Common myeloid progenitor, CD34-positive (primary cell): Measurements from ENCODE around the gene GRIK4.

Source experiments
- CTCF ChIA-PET: fragments of 350-600 bp; sonication (Branson Sonifier 250); formaldehyde crosslinking; loops from one replicate; lab custom pipeline; 2021; ENCODE audit warnings: antibody characterized with exemption; lab: Charles Lee
- POLR2A ChIA-PET: fragments of 350-600 bp; sonication (Branson Sonifier 250); formaldehyde crosslinking; loops from one replicate; lab custom pipeline; 2021; ENCODE audit warnings: antibody characterized with exemption; lab: Charles Lee
- DNase-seq, 3 donors: peaks; one replicate each; pipeline versions ENCODE4 v3.0.0 to v3.0.0-alpha.2; 2013
- H3K27ac ChIP-seq, 2 experiments: 1 replicate in 1 of 2; 2 replicates in 1 of 2; pipeline ENCODE4 v1.7.0; 2013; ENCODE audit warnings: inconsistent platforms in 2 of 2, low read length in 2 of 2, mild to moderate bottlenecking in 2 of 2, low read depth in 1 of 2, moderate library complexity in 1 of 2; ENCODE audit not compliant: severe bottlenecking in 2 of 2, insufficient read depth in 1 of 2, poor library complexity in 1 of 2
- H3K27me3 ChIP-seq, 5 experiments: replicated peaks in 2 of 5; 1 replicate in 3 of 5; 2 replicates in 2 of 5; pipeline versions ENCODE4 v1.6.1 to v1.7.0; 2013; ENCODE audit warnings: low read length in 4 of 5, mild to moderate bottlenecking in 2 of 5, moderate library complexity in 2 of 5, inconsistent platforms in 1 of 5; ENCODE audit not compliant: insufficient read depth in 5 of 5, control insufficient read depth in 4 of 5
- H3K36me3 ChIP-seq, 4 experiments: 1 replicate in 2 of 4; 2 replicates in 2 of 4; pipeline versions ENCODE4 v1.6.1 to v1.7.0; 2013; ENCODE audit warnings: low read length in 3 of 4, control low read depth in 1 of 4, mild to moderate bottlenecking in 1 of 4; ENCODE audit not compliant: control insufficient read depth in 4 of 4, insufficient read depth in 4 of 4
- H3K4me1 ChIP-seq, 4 experiments: 1 replicate in 3 of 4; 2 replicates in 1 of 4; pipeline versions ENCODE4 v1.6.1 to v1.7.1; 2013; ENCODE audit warnings: low read length in 3 of 4, mild to moderate bottlenecking in 3 of 4, control low read depth in 1 of 4, inconsistent platforms in 1 of 4, moderate library complexity in 1 of 4; ENCODE audit not compliant: control insufficient read depth in 4 of 4, insufficient read depth in 4 of 4; ENCODE audit errors: control extremely low read depth in 1 of 4
- H3K4me3 ChIP-seq, 7 experiments: 1 replicate in 4 of 7; 2 replicates in 3 of 7; pipeline versions ENCODE4 v1.5.1 to v1.7.0; 2013; ENCODE audit warnings: mild to moderate bottlenecking in 7 of 7, low read length in 6 of 7, moderate library complexity in 6 of 7, inconsistent platforms in 2 of 7, low read depth in 2 of 7, control low read depth in 1 of 7; ENCODE audit not compliant: insufficient read depth in 4 of 7, control insufficient read depth in 1 of 7; ENCODE audit errors: extremely low read depth in 1 of 7
- H3K9me3 ChIP-seq, 5 experiments: 1 replicate in 4 of 5; 2 replicates in 1 of 5; pipeline versions ENCODE4 v1.6.1 to v1.7.1; 2013; ENCODE audit warnings: low read length in 4 of 5, mild to moderate bottlenecking in 2 of 5, inconsistent platforms in 1 of 5, low read depth in 1 of 5, moderate library complexity in 1 of 5; ENCODE audit not compliant: control insufficient read depth in 4 of 5, insufficient read depth in 2 of 5; ENCODE audit errors: control extremely low read depth in 1 of 5
- WGBS: methylation state at CpG from one replicate; pipeline ENCODE4 v1.1.5; 2013; ENCODE audit not compliant: insufficient coverage; 5-methylcytosine and 5-hydroxymethylcytosine counted together

Gene GRIK4

DNA sequence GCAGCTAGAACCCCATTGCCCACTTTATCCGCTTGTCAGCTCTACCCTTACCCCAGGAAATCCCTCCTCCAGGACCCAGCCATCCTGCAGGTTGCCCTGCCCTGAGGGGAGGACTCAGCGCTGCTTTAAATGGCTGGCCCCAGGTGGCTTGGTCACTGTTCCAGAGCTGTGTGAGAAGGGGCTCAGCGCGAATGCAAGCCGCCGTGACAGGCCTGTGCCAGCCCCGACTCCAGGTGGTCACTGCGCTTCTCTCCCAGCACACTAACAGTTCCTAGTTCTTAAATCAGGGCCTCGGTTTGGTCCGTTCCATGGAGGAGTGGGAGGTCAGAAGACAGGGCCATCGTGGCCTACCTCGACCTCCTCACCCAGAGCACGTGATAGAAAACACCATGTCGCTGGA is 446.6 kb downstream of the GRIK4 start:
- no peak overlapping the region for H3K27ac ChIP-seq
- peaks cover 0 to 2% (median 0%) of the 10 kb centered on the region in 5 experiments for H3K27me3 ChIP-seq
- WGBS: 98% methylated on average over 13 of the region's 14 CpGs
- H3K4me3 ChIP-seq: no peak overlapping the region
- H3K36me3 ChIP-seq: no peaks in the 10 kb centered on the region
- peaks cover 0 to 14% (median 7%) of the 10 kb centered on the region in 4 experiments for H3K4me1 ChIP-seq
- no peaks in the 10 kb centered on the region for H3K9me3 ChIP-seq
- ChIA-PET CTCF (interaction anchor here (1.1 to 1.6 kb wide), 2 partner anchors 27 to 237 kb away, joined by 3 read pairs; no protein-coding TSS in a partner anchor), POLR2A (no interaction called here)
- no peak for DNase-seq

GRCh38 chr11:120959189-120959588 is 447.6 kb downstream of the GRIK4 start:
- no peak overlapping the region for H3K4me3 ChIP-seq
- DNase-seq: no peak
- CTCF ChIA-PET: interaction anchor here (1.1 kb wide), 1 partner anchor 236 kb away, joined by 3 read pairs; no protein-coding TSS in a partner anchor
- WGBS: 100% methylated on average over 3 of the region's 3 CpGs
- POLR2A ChIA-PET: no interaction called here
- peaks cover 0 to 2% (median 0%) of the 10 kb centered on the region in 5 experiments for H3K27me3 ChIP-seq
- H3K36me3 ChIP-seq: no peaks in the 10 kb centered on the region
- peaks cover 0 to 14% (median 7%) of the 10 kb centered on the region in 4 experiments for H3K4me1 ChIP-seq
- no peak overlapping the region for H3K27ac ChIP-seq
- no peaks in the 10 kb centered on the region for H3K9me3 ChIP-seq

GRCh38 chr11:120964857-120965256 is 453.3 kb downstream of the GRIK4 start:
- no peak overlapping the region for H3K4me3 ChIP-seq
- WGBS: 91% methylated on average over 1 of the region's 1 CpG
- CTCF ChIA-PET: interaction anchor here (0.9 kb wide), 1 partner anchor 25 kb away, joined by 5 read pairs; no protein-coding TSS in a partner anchor

DNA sequence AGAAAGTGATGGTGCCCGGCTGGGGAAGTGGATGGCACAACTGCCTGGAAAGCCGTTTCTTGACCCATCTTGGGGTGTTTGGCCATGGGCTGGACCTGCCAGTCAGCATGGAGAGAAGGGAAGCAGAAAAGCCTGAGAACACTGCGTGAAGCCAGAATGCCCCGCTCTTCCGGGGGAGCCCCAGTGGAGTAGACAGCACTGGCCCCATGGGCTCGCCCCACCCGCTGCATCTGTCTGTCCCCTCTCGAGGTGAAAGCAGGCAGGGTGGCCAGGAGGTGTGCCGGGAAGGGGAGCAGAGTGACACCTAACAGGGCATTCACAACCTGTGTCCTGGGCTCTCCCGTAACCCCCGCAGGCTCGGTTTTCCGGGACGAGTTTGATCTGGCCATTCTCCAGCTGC is 455.3 kb downstream of the GRIK4 start:
- H3K27me3 ChIP-seq: peaks cover 0 to 5% (median 0%) of the 10 kb centered on the region in 5 experiments
- no peak overlapping the region for H3K4me3 ChIP-seq
- H3K27ac ChIP-seq: no peak overlapping the region
- WGBS: 85% methylated on average over 11 of the region's 14 CpGs
- no peaks in the 10 kb centered on the region for H3K36me3 ChIP-seq
- H3K9me3 ChIP-seq: no peaks in the 10 kb centered on the region
- CTCF ChIA-PET: no interaction called here
- POLR2A ChIA-PET: no interaction called here
- no peak for DNase-seq
- no peaks in the 10 kb centered on the region for H3K4me1 ChIP-seq

More at GRCh38 chr11:120964857-120965256, 453.3 kb downstream of the GRIK4 start:
- no peaks in the 10 kb centered on the region for H3K9me3 ChIP-seq
- no peaks in the 10 kb centered on the region for H3K36me3 ChIP-seq
- POLR2A ChIA-PET: no interaction called here
- no peak for DNase-seq
- H3K4me1 ChIP-seq: no peaks in the 10 kb centered on the region
- H3K27ac ChIP-seq: no peak overlapping the region
- H3K27me3 ChIP-seq: peaks cover 0 to 5% (median 2%) of the 10 kb centered on the region in 5 experiments

DNA sequence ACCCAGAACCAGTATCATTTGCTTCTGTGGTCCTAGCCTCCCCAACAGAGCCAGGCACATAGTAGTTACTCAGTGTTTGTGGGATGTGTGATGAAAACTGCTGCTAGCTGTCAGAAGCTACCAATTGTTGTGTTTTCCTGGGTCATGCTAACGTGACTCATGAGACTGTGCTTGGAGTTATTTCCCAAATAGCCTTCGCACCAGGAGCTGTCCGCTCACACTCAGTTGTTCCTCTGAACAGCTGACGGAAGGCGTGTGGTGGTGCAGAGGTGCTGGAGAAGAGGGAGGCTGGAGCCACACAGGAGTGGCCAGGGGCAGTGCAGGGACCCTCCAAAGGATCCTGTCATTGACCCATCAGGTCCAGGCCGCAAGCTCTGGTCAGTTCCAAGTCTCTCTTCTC is 458.4 kb downstream of the GRIK4 start:
- WGBS: 99% methylated on average over 6 of the region's 6 CpGs
- CTCF ChIA-PET: no interaction called here
- no peak overlapping the region for H3K4me3 ChIP-seq
- H3K36me3 ChIP-seq: no peaks in the 10 kb centered on the region
- peaks cover 0 to 8% (median 5%) of the 10 kb centered on the region in 5 experiments for H3K27me3 ChIP-seq
- POLR2A ChIA-PET: no interaction called here
- no peak for DNase-seq
- no peaks in the 10 kb centered on the region for H3K9me3 ChIP-seq
- no peaks in the 10 kb centered on the region for H3K4me1 ChIP-seq
- H3K27ac ChIP-seq: no peak overlapping the region

DNA sequence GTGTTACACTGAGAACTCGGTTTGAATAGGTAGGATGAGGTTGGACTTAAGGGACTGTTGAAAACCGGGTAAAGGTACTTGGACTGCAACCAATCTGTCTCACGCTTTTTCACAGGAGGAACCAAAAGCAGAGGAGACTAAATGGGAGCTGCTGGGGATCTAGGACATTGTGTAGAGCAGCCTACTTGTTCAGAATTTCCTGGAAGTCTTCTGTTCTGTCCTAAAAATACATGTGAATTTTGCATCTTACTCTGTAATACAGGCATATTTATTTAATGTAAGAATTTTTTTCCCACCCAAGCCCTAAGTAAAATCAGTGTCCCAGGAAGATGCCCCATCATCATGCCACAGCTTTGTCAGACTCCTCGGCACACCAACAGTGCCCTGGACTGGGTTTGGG is 460.3 kb downstream of the GRIK4 start:
- Histone ChIP-seq H3K36me3 (no peaks in the 10 kb centered on the region), H3K27ac (no peak overlapping the region), H3K27me3 (peaks cover 0 to 11% (median 8%) of the 10 kb centered on the region in 5 experiments), H3K4me3 (no peak overlapping the region), H3K9me3 (no peaks in the 10 kb centered on the region), H3K4me1 (no peaks in the 10 kb centered on the region)
- ChIA-PET CTCF (interaction anchor here (1.1 kb wide), 1 partner anchor 61 kb away, joined by 3 read pairs; no protein-coding TSS in a partner anchor), POLR2A (no interaction called here)
- DNase-seq: no peak
- 92% methylated on average over 2 of the region's 4 CpGs for WGBS

DNA sequence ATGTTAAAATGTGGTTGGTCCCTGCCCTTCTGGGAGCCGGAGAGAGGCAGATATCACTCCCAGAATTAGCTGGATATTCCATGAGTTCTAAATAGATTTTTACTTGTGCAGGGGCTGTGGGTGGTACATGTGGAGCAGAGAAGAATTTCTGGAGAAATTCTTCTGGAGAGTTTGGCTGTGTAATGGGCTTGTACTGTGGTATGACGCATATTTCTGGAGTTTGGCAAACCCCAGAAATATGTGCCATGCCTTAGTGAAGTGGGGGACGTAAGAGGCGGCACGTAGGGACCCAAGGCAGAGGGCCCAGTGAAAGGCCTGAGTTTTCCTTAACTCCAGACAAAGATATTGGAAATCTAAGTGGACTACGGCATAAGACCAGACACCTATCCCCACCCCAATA is 461.1 kb downstream of the GRIK4 start:
- WGBS: 100% methylated on average over 4 of the region's 6 CpGs
- H3K9me3 ChIP-seq: no peaks in the 10 kb centered on the region
- H3K4me1 ChIP-seq: no peaks in the 10 kb centered on the region
- H3K27me3 ChIP-seq: peaks cover 0 to 10% (median 8%) of the 10 kb centered on the region in 5 experiments
- H3K4me3 ChIP-seq: no peak overlapping the region
- CTCF ChIA-PET: interaction anchor here (1.1 kb wide), 1 partner anchor 60 kb away, joined by 3 read pairs; no protein-coding TSS in a partner anchor
- H3K27ac ChIP-seq: no peak overlapping the region
- POLR2A ChIA-PET: no interaction called here
- DNase-seq: no peak
- H3K36me3 ChIP-seq: no peaks in the 10 kb centered on the region
